DND-41 (cell line): ENCODE data around the gene PCDHGA1.
"Not testable (repeated sequence)": the region's sequence is repeated elsewhere in the genome, so short reads cannot be mapped to it uniquely, and the experiment has no call there.

ENCODE experiments used
- ATAC-seq: fragments of 200-7000 bp; cut with Tn5 transposase; 3 replicates; pipeline ENCODE4 v1.9.1; 2021; ENCODE audit warnings: low read depth; ENCODE audit not compliant: insufficient read depth
- DNase-seq: peaks from one replicate; pipeline ENCODE4 v3.0.0-alpha.2; 2020
- H2AFZ ChIP-seq: 2 replicates; pipeline ENCODE4 v1.6.0; 2012; ENCODE audit warnings: low read depth, low read length
- H3K27ac ChIP-seq: 2 replicates; pipeline ENCODE4 v1.5.1; 2012; ENCODE audit warnings: low read length, inconsistent platforms
- H3K27me3 ChIP-seq: fragments of 200-600 bp; sonication (generic); 2 replicates; pipeline ENCODE4 v1.6.0; 2012; ENCODE audit warnings: low read length, mild to moderate bottlenecking, inconsistent platforms; ENCODE audit not compliant: insufficient read depth, poor library complexity
- H3K36me3 ChIP-seq: 2 replicates; pipeline ENCODE4 v1.5.1; 2012; ENCODE audit warnings: low read length, inconsistent platforms; ENCODE audit not compliant: insufficient read depth
- H3K4me1 ChIP-seq: 2 replicates; pipeline ENCODE4 v1.5.1; 2012; ENCODE audit warnings: mild to moderate bottlenecking, low read length; ENCODE audit not compliant: insufficient read depth
- H3K4me2 ChIP-seq: 2 replicates; pipeline ENCODE4 v1.6.0; 2012; ENCODE audit warnings: mild to moderate bottlenecking, moderate library complexity, low read length, inconsistent platforms; ENCODE audit not compliant: insufficient read depth
- H3K4me3 ChIP-seq, 2 experiments: fragments of 200-600 bp in 1 of 2; shearing (Covaris generic) in 1 of 2; 2 replicates each; pipeline ENCODE4 v1.5.1; 2012 to 2016; ENCODE audit warnings: inconsistent platforms in 2 of 2, low read length in 2 of 2, mild to moderate bottlenecking in 2 of 2, low read depth in 1 of 2, moderate library complexity in 1 of 2
- H3K79me2 ChIP-seq: 2 replicates; pipeline ENCODE4 v1.6.0; 2012; ENCODE audit warnings: low read length, inconsistent platforms; ENCODE audit not compliant: insufficient read depth
- H3K9ac ChIP-seq: 2 replicates; pipeline ENCODE4 v1.6.0; 2012; ENCODE audit warnings: low read depth, mild to moderate bottlenecking, inconsistent platforms, low read length, moderate library complexity
- H3K9me3 ChIP-seq: 2 replicates; pipeline ENCODE4 v1.5.1; 2012; ENCODE audit warnings: low read length, moderate library complexity, mild to moderate bottlenecking, inconsistent platforms; ENCODE audit not compliant: insufficient read depth, severe bottlenecking
- H4K20me1 ChIP-seq: 2 replicates; pipeline ENCODE4 v1.6.0; 2012; ENCODE audit warnings: low read length; ENCODE audit not compliant: insufficient read depth
- EZH2 ChIP-seq: IDR thresholded peaks from 3 replicates; pipeline ENCODE4 v1.6.1; 2012; ENCODE audit warnings: borderline replicate concordance, low read depth, mild to moderate bottlenecking, moderate library complexity, low read length, inconsistent platforms; ENCODE audit not compliant: severe bottlenecking
- TF ChIP-seq, protein P1 (sequence below): IDR thresholded peaks from 2 replicates; pipeline ENCODE4 v1.5.1; 2012; ENCODE audit warnings: borderline replicate concordance, low read length, moderate library complexity, mild to moderate bottlenecking; ENCODE audit not compliant: poor library complexity, severe bottlenecking; ENCODE audit errors: extremely low read depth

Gene PCDHGA1

DNA sequence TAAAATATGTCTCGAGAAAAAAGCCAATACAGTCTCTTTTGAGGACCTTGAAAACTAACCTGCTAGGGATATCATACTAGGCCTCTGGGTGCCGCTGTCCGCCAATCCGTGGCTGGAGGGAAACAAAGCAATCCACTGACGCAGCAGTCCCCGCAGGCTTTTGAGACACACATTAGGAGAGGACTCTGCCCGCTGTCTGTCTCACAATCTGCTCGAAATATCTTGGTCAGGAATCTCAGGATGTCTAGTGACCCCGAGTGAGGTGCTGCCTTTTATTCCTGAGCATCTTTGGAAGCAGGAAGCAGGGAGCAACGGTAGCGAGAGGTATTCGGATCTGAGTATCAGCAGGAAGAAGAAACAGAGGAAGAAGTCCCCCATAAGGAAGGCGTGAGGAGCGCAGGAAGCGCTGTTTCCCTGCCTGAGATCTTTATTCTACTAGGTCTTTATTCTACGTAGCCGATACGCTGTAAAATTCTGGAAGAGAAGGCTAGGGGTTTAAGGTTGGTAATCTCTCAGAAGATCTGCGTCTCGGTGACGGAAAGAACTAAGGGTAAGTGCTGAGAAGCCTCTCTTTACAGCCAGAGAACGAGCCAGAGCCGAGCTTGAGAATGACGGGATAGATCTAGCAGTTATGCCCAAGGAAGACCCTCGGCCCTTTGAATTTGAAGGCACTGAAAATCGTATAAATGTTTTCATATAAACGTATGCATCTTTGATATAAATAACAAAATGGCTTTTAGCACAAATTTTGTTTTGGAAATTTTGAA lies 4.0 kb upstream of the PCDHGA1 start:
- H3K27me3 ChIP-seq = no peaks in the 10 kb centered on the region
- no peak overlapping the region for H3K27ac ChIP-seq
- DNase-seq = no peak
- no peak overlapping the region for H3K9ac ChIP-seq
- H3K4me3 ChIP-seq = no peak overlapping the region
- H2AFZ ChIP-seq = peak overlapping the region; percentile 54; the same call in 1 of the 2 replicates
- no peak overlapping the region for H3K4me2 ChIP-seq
- H3K79me2 ChIP-seq = no peaks in the 10 kb centered on the region
- H3K36me3 ChIP-seq = no peaks in the 10 kb centered on the region
- ATAC-seq = no peak
- no peaks in the 10 kb centered on the region for H4K20me1 ChIP-seq
- H3K4me1 ChIP-seq = peaks cover 1% of the 10 kb centered on the region
- H3K9me3 ChIP-seq = peaks cover 10% of the 10 kb centered on the region
- no peak for TF ChIP-seq EZH2
- TF ChIP-seq, protein P1, sequence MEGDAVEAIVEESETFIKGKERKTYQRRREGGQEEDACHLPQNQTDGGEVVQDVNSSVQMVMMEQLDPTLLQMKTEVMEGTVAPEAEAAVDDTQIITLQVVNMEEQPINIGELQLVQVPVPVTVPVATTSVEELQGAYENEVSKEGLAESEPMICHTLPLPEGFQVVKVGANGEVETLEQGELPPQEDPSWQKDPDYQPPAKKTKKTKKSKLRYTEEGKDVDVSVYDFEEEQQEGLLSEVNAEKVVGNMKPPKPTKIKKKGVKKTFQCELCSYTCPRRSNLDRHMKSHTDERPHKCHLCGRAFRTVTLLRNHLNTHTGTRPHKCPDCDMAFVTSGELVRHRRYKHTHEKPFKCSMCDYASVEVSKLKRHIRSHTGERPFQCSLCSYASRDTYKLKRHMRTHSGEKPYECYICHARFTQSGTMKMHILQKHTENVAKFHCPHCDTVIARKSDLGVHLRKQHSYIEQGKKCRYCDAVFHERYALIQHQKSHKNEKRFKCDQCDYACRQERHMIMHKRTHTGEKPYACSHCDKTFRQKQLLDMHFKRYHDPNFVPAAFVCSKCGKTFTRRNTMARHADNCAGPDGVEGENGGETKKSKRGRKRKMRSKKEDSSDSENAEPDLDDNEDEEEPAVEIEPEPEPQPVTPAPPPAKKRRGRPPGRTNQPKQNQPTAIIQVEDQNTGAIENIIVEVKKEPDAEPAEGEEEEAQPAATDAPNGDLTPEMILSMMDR = no peak

- Histone ChIP-seq H2AFZ (no peak overlapping the region), H3K36me3 (no peaks in the 10 kb centered on the region), H3K27me3 (no peaks in the 10 kb centered on the region), H3K4me2 (no peak overlapping the region), H3K9ac (no peak overlapping the region), H3K79me2 (no peaks in the 10 kb centered on the region), H3K27ac (no peak overlapping the region), H4K20me1 (no peaks in the 10 kb centered on the region), H3K4me3 (no peak overlapping the region), H3K4me1 (no peaks in the 10 kb centered on the region), H3K9me3 (no peaks in the 10 kb centered on the region)
- ATAC-seq (no peak), DNase-seq (no peak)
- no peak for TF ChIP-seq EZH2
- TF ChIP-seq, protein P1 = no peak
Measured at GRCh38 chr5:141328231-141328630, 2.1 kb upstream of the PCDHGA1 start.

- not testable (repeated sequence) for H3K4me3 ChIP-seq, H3K79me2 ChIP-seq, H3K9ac ChIP-seq, H3K4me2 ChIP-seq, H2AFZ ChIP-seq, DNase-seq, H4K20me1 ChIP-seq, H3K36me3 ChIP-seq, H3K27ac ChIP-seq, H3K9me3 ChIP-seq, ATAC-seq, H3K27me3 ChIP-seq, H3K4me1 ChIP-seq
Measured at GRCh38 chr5:141332571-141332970, 2.3 kb downstream of the PCDHGA1 start.

DNA sequence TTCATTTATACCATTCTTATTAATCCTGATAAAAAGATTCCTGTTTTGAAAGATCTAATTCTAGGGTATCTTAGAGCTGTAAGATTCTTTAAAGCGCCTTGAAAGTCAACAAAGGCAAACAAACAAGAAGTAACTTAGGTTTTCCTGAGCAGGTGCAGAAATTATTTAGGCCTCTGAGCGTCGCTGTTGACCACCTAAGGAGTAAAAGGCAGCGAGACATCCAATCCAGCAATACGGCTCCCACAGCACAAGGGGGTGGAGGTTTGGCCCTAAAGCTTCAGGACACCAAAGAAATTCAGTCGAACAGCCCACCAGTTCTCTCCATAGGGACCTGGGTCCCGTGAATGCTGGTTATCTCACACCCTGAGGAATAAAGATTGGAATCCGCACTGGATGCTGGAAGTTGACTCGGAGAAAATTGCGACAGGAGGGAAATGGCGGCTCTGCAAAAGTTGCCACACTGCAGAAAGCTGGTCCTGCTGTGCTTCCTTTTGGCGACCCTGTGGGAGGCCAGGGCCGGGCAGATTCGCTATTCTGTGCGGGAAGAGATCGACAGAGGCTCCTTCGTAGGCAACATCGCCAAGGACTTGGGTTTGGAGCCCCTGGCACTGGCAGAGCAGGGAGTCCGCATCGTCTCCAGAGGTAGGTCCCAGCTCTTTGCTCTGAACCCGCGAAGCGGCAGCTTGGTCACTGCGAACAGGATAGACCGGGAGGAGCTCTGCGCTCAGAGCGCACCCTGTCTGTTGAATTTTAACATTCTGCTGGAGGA lies 8.4 kb downstream of the PCDHGA1 start, which contains the start of gene PCDHGA2:
Gene PCDHGA2, plus strand, starts transcription at position 223 of the 769 bp plus-strand sequence.
- ATAC-seq = no peak
- Histone ChIP-seq H4K20me1 (no peaks in the 10 kb centered on the region), H3K27me3 (no peaks in the 10 kb centered on the region), H3K4me1 (no peaks in the 10 kb centered on the region), H3K27ac (no peak within 1 kb of the TSS), H3K36me3 (no peaks in the 10 kb centered on the region), H3K4me3 (no peak within 1 kb of the TSS), H3K4me2 (no peak within 1 kb of the TSS), H3K9me3 (no peaks in the 10 kb centered on the region), H3K79me2 (no peaks in the 10 kb centered on the region), H3K9ac (no peak within 1 kb of the TSS), H2AFZ (no peak within 1 kb of the TSS)
- DNase-seq = no peak
- TF ChIP-seq, protein P1 = peak; percentile 34
- TF ChIP-seq EZH2 = no peak

DNA sequence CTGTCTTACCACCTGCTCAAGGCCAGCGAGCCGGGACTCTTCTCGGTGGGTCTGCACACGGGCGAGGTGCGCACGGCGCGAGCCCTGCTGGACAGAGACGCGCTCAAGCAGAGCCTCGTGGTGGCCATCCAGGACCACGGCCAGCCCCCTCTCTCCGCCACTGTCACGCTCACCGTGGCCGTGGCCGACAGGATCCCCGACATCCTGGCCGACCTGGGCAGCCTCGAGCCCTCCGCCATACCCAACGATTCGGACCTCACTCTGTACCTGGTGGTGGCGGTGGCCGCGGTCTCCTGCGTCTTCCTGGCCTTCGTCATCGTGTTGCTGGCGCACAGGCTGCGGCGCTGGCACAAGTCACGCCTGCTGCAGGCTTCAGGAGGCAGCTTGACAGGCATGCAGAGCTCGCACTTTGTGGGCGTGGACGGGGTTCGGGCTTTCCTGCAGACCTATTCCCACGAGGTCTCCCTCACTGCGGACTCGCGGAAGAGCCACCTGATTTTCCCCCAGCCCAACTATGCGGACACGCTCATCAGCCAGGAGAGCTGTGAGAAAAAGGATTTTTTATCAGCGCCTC lies 10.6 kb downstream of the PCDHGA1 start:
- H3K9me3 ChIP-seq, ATAC-seq, H3K27ac ChIP-seq, H3K9ac ChIP-seq, H4K20me1 ChIP-seq, H3K4me3 ChIP-seq, DNase-seq, H3K36me3 ChIP-seq, H3K4me1 ChIP-seq, H3K4me2 ChIP-seq, H3K27me3 ChIP-seq, H3K79me2 ChIP-seq, H2AFZ ChIP-seq: not testable (repeated sequence)
